ENCODE results near the gene ERMP1.

ERMP1 gene

DNA sequence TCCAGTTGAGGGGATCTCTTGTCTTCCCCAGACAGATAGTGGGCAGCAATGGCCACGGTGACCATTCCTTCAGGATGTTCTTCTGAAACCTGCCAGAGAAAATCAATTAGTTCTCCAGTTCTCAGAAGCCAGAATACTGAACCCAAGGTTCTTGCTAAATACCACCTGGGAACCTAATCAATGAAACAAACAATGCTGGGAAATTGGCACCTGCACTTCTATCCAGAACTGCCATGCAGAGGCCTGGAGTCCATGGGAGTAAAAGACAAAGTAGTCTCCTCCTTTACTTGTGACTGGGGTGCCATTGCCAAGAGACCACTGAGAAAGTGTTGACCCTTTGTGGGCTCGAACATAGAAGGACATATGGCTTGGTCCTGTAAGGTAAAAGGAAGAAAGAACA lies 45.7 kb downstream of the ERMP1 start:
- H3K36me3 ChIP-seq (ENCODE audit: control insufficient read depth in 1 of 2, insufficient read depth in 2 of 2, low read depth in 1 of 2, low read length in 2 of 2), result peaks cover 10 to 28% of the 10 kb centered on the region in 2 experiments
- H2BK12ac ChIP-seq (ENCODE audit: low read length in 2 of 2), result no peak overlapping the region
- no peak overlapping the region for H2AFZ ChIP-seq (ENCODE audit: low read depth, low read length)
- no peaks in the 10 kb centered on the region for H3K9me3 ChIP-seq (ENCODE audit: control insufficient read depth, low read length)
- H3K4me3 ChIP-seq (ENCODE audit: insufficient read depth in 1 of 2, low read depth in 1 of 2, low read length in 2 of 2), result no peak overlapping the region
- H4K91ac ChIP-seq (ENCODE audit: low read length), result no peak overlapping the region
- H2AK5ac ChIP-seq (ENCODE audit: low read length, severe bottlenecking), result no peak overlapping the region
- no peaks in the 10 kb centered on the region for H3K27me3 ChIP-seq (ENCODE audit: control insufficient read depth in 1 of 2, insufficient read depth in 1 of 2, low read length in 2 of 2)
- no peak overlapping the region for H2BK15ac ChIP-seq (ENCODE audit: low read depth, poor library complexity, severe bottlenecking)
- no peak for DNase-seq
- no peak overlapping the region for H3K14ac ChIP-seq (ENCODE audit: low read length in 2 of 2)
- no peak overlapping the region for H3K9ac ChIP-seq (ENCODE audit: low read length)
- H3K4me1 ChIP-seq (ENCODE audit: control insufficient read depth, insufficient read depth, low read depth, low read length), result no peaks in the 10 kb centered on the region
- no peak overlapping the region for H4K8ac ChIP-seq (ENCODE audit: low read length)
- WGBS, result 96% methylated on average over 1 of the region's 2 CpGs
- H3K4me2 ChIP-seq (ENCODE audit: low read length, poor library complexity, severe bottlenecking), result no peak overlapping the region
- peaks cover 11% of the 10 kb centered on the region for H3K79me1 ChIP-seq (replicated peaks; ENCODE audit: low read length, poor library complexity, severe bottlenecking)
- H3K27ac ChIP-seq (ENCODE audit: low read length, poor library complexity, severe bottlenecking), result no peak overlapping the region
- no peak overlapping the region for H2BK5ac ChIP-seq (ENCODE audit: low read depth, low read length, poor library complexity, severe bottlenecking)
- no peak overlapping the region for H3K23ac ChIP-seq (ENCODE audit: low read length in 2 of 2)
- no peak overlapping the region for H2BK120ac ChIP-seq (ENCODE audit: low read depth, low read length)
- no peak overlapping the region for H3K18ac ChIP-seq (ENCODE audit: low read depth in 1 of 2, low read length in 2 of 2)
- H3K4ac ChIP-seq (ENCODE audit: low read depth in 1 of 2, low read length in 2 of 2), result no peak overlapping the region

DNA sequence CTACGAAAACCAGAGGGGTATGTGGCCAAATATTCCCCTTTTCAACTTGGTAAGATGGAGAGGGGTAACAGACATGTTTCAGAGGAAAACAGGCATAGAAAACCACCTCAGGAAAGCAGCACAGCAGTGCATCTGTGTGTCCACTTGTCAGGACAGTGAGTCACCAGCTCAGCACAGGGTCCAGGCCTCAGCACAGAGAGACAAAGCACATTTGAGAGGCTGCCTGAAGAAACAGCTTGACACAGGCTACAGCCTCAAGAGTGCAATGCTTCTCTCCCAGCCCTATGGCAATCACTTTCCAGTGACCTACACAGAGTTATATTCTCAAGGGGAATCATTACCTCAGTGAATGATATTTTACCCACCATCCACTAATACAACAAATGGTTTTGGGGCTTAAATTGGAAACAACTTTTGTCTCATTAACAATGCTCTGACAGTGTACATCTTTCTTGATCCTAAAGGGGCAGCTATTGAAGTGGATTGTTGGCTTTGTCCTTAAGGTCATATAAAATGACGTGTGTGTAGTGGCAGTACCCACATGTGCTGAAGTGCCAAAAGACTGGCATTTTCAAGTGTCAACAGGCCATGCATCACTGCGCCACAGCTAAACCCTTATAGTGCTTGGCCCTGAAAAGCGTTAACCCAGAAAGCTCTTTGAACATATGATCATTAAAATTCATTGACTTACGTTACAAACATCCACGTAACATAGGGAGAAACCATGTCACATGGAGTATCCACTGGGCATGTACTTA lies 46.4 kb downstream of the ERMP1 start:
- no peak overlapping the region for H3K18ac ChIP-seq (ENCODE audit: low read depth in 1 of 2, low read length in 2 of 2)
- no peak overlapping the region for H3K4ac ChIP-seq (ENCODE audit: low read depth in 1 of 2, low read length in 2 of 2)
- H4K8ac ChIP-seq (ENCODE audit: low read length), result peak overlapping the region; percentile 37
- H3K79me1 ChIP-seq (replicated peaks; ENCODE audit: low read length, poor library complexity, severe bottlenecking), result peaks cover 9% of the 10 kb centered on the region
- H2AFZ ChIP-seq (ENCODE audit: low read depth, low read length), result no peak overlapping the region
- WGBS, result 95% methylated on average over 6 of the region's 6 CpGs
- no peaks in the 10 kb centered on the region for H3K9me3 ChIP-seq (ENCODE audit: control insufficient read depth, low read length)
- H2BK12ac ChIP-seq (ENCODE audit: low read length in 2 of 2), result no peak overlapping the region
- H3K23ac ChIP-seq (ENCODE audit: low read length in 2 of 2), result no peak overlapping the region
- H3K14ac ChIP-seq (ENCODE audit: low read length in 2 of 2), result no peak overlapping the region
- no peaks in the 10 kb centered on the region for H3K4me1 ChIP-seq (ENCODE audit: control insufficient read depth, insufficient read depth, low read depth, low read length)
- no peak overlapping the region for H2AK5ac ChIP-seq (ENCODE audit: low read length, severe bottlenecking)
- peaks cover 10 to 29% of the 10 kb centered on the region in 2 experiments for H3K36me3 ChIP-seq (ENCODE audit: control insufficient read depth in 1 of 2, insufficient read depth in 2 of 2, low read depth in 1 of 2, low read length in 2 of 2)
- H2BK120ac ChIP-seq (ENCODE audit: low read depth, low read length), result no peak overlapping the region
- H2BK15ac ChIP-seq (ENCODE audit: low read depth, poor library complexity, severe bottlenecking), result no peak overlapping the region
- H3K27ac ChIP-seq (ENCODE audit: low read length, poor library complexity, severe bottlenecking), result no peak overlapping the region
- H4K91ac ChIP-seq (ENCODE audit: low read length), result no peak overlapping the region
- no peak overlapping the region for H3K4me3 ChIP-seq (ENCODE audit: insufficient read depth in 1 of 2, low read depth in 1 of 2, low read length in 2 of 2)
- no peak overlapping the region for H2BK5ac ChIP-seq (ENCODE audit: low read depth, low read length, poor library complexity, severe bottlenecking)
- peak; percentile 75 for DNase-seq
- no peak overlapping the region for H3K9ac ChIP-seq (ENCODE audit: low read length)
- no peaks in the 10 kb centered on the region for H3K27me3 ChIP-seq (ENCODE audit: control insufficient read depth in 1 of 2, insufficient read depth in 1 of 2, low read length in 2 of 2)
- H3K4me2 ChIP-seq (ENCODE audit: low read length, poor library complexity, severe bottlenecking), result no peak overlapping the region

DNA sequence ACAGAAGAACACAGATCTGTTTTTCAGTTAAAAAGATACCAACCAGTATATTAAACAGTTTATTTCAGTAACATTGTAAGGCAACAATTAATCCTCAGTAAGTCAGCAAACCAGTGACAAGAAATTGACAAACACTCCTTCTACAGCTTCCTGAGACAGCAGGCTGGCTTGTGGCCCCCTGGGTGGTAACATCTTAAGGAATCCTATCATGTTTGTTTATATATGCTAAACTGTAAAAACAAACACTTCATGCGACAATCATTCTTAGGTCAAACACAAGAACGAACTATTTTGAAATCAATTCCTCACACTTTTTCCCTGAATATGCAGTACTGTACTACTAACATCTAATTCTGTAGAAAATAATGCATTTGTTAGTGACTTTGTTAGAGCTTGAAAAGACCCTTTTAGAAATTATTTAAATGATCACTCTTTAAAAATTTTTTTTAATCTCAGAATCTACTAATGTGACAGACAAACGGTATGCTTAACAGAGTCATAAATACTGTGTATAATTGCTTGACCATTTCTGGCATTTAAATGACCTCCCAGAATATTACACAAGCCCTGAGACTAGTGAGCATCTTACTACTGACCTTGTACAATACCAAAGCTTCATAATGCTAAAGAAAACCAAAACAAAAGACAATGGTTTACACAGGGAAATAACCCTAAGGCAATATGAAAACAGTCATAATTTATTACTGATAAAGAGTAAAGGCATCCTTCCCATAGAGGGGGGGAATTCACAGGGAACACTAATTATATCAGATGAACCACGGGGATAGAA lies 48.2 kb downstream of the ERMP1 start:
- H2BK5ac ChIP-seq (ENCODE audit: low read depth, low read length, poor library complexity, severe bottlenecking), result no peak overlapping the region
- H3K18ac ChIP-seq (ENCODE audit: low read depth in 1 of 2, low read length in 2 of 2), result no peak overlapping the region
- H3K4ac ChIP-seq (ENCODE audit: low read depth in 1 of 2, low read length in 2 of 2), result no peak overlapping the region
- 70% methylated on average over 1 of the region's 4 CpGs for WGBS
- H3K27me3 ChIP-seq (ENCODE audit: control insufficient read depth in 1 of 2, insufficient read depth in 1 of 2, low read length in 2 of 2), result no peaks in the 10 kb centered on the region
- no peak overlapping the region for H3K14ac ChIP-seq (ENCODE audit: low read length in 2 of 2)
- H2BK120ac ChIP-seq (ENCODE audit: low read depth, low read length), result no peak overlapping the region
- no peaks in the 10 kb centered on the region for H3K4me1 ChIP-seq (ENCODE audit: control insufficient read depth, insufficient read depth, low read depth, low read length)
- no peak overlapping the region for H4K8ac ChIP-seq (ENCODE audit: low read length)
- H2AK5ac ChIP-seq (ENCODE audit: low read length, severe bottlenecking), result no peak overlapping the region
- H3K36me3 ChIP-seq (ENCODE audit: control insufficient read depth in 1 of 2, insufficient read depth in 2 of 2, low read depth in 1 of 2, low read length in 2 of 2), result peaks cover 16 to 43% of the 10 kb centered on the region in 2 experiments
- peak; percentile 80 for DNase-seq
- H3K23ac ChIP-seq (ENCODE audit: low read length in 2 of 2), result no peak overlapping the region
- H2AFZ ChIP-seq (ENCODE audit: low read depth, low read length), result no peak overlapping the region
- no peak overlapping the region for H2BK12ac ChIP-seq (ENCODE audit: low read length in 2 of 2)
- no peak overlapping the region for H4K91ac ChIP-seq (ENCODE audit: low read length)
- H3K9me3 ChIP-seq (ENCODE audit: control insufficient read depth, low read length), result peaks cover 10% of the 10 kb centered on the region
- no peak overlapping the region for H3K4me3 ChIP-seq (ENCODE audit: insufficient read depth in 1 of 2, low read depth in 1 of 2, low read length in 2 of 2)
- H3K4me2 ChIP-seq (ENCODE audit: low read length, poor library complexity, severe bottlenecking), result no peak overlapping the region
- no peak overlapping the region for H2BK15ac ChIP-seq (ENCODE audit: low read depth, poor library complexity, severe bottlenecking)
- H3K79me1 ChIP-seq (replicated peaks; ENCODE audit: low read length, poor library complexity, severe bottlenecking), result peaks cover 16% of the 10 kb centered on the region
- H3K27ac ChIP-seq (ENCODE audit: low read length, poor library complexity, severe bottlenecking), result no peak overlapping the region
- no peak overlapping the region for H3K9ac ChIP-seq (ENCODE audit: low read length)

DNA sequence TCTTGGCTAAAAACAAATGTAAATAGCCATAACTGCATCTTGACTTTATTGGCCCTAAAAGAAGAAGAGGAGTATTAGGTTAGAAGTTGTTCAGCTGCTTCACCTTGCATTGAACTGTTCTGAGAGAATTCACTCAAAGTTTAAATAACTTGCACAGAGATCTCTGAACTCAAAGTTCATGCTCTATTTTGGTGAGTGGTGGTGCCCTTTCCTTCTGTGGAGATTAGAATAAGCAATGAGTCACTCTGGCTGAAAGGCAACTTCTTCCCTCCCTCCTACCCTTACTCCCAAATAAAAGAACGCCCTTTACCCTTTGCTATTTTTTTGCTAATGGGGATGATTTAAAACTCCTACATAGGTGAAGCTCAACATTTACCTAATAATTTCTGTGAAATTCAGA lies 48.9 kb downstream of the ERMP1 start:
- H3K36me3 ChIP-seq (ENCODE audit: control insufficient read depth in 1 of 2, insufficient read depth in 2 of 2, low read depth in 1 of 2, low read length in 2 of 2), result peaks cover 19 to 50% of the 10 kb centered on the region in 2 experiments
- H3K27ac ChIP-seq (ENCODE audit: low read length, poor library complexity, severe bottlenecking), result no peak overlapping the region
- no peak overlapping the region for H2AFZ ChIP-seq (ENCODE audit: low read depth, low read length)
- H2AK5ac ChIP-seq (ENCODE audit: low read length, severe bottlenecking), result no peak overlapping the region
- H3K4me3 ChIP-seq (ENCODE audit: insufficient read depth in 1 of 2, low read depth in 1 of 2, low read length in 2 of 2), result no peak overlapping the region
- no peak overlapping the region for H3K14ac ChIP-seq (ENCODE audit: low read length in 2 of 2)
- peaks cover 20% of the 10 kb centered on the region for H3K79me1 ChIP-seq (replicated peaks; ENCODE audit: low read length, poor library complexity, severe bottlenecking)
- no peaks in the 10 kb centered on the region for H3K27me3 ChIP-seq (ENCODE audit: control insufficient read depth in 1 of 2, insufficient read depth in 1 of 2, low read length in 2 of 2)
- no CpG with 5 or more reads among the region's 1 CpG for whole genome bisulfite sequencing
- no peak overlapping the region for H3K4ac ChIP-seq (ENCODE audit: low read depth in 1 of 2, low read length in 2 of 2)
- no peak overlapping the region for H4K91ac ChIP-seq (ENCODE audit: low read length)
- H3K9ac ChIP-seq (ENCODE audit: low read length), result no peak overlapping the region
- H3K23ac ChIP-seq (ENCODE audit: low read length in 2 of 2), result no peak overlapping the region
- no peak overlapping the region for H2BK120ac ChIP-seq (ENCODE audit: low read depth, low read length)
- H4K8ac ChIP-seq (ENCODE audit: low read length), result no peak overlapping the region
- H2BK12ac ChIP-seq (ENCODE audit: low read length in 2 of 2), result no peak overlapping the region
- no peak overlapping the region for H2BK15ac ChIP-seq (ENCODE audit: low read depth, poor library complexity, severe bottlenecking)
- H3K18ac ChIP-seq (ENCODE audit: low read depth in 1 of 2, low read length in 2 of 2), result no peak overlapping the region
- H3K9me3 ChIP-seq (ENCODE audit: control insufficient read depth, low read length), result peaks cover 13% of the 10 kb centered on the region
- H2BK5ac ChIP-seq (ENCODE audit: low read depth, low read length, poor library complexity, severe bottlenecking), result no peak overlapping the region
- peak; percentile 54 for DNase-seq
- H3K4me2 ChIP-seq (ENCODE audit: low read length, poor library complexity, severe bottlenecking), result no peak overlapping the region
- no peaks in the 10 kb centered on the region for H3K4me1 ChIP-seq (ENCODE audit: control insufficient read depth, insufficient read depth, low read depth, low read length)

Measured in mesenchymal stem cell (in vitro differentiated cells and primary cell).